Stimulated activated effector memory CD8-positive, alpha-beta T cell treated with anti-CD3 and anti-CD28 coated beads, Interleukin-12 subunit alpha, Interleukin-12 subunit beta, amount 100 ng/mL, for 72 hours (primary cell): ENCODE measurements around the gene SMIM23.

ENCODE experiments used
- ATAC-seq: fragments of 150-1000 bp; cut with Tn5 transposase; 2 replicates; pipeline ENCODE4 v1.10.0; 2021
- DNase-seq, 2 donors: peaks; one replicate each; pipeline ENCODE4 v3.0.0; 2021 to 2022; ENCODE audit warnings: low spot score in 2 of 2
- H3K27ac Mint-ChIP-seq: one replicate; pipeline ENCODE4 v1.8.0; 2022; ENCODE audit warnings: mild to moderate bottlenecking, mixed read lengths
- H3K36me3 Mint-ChIP-seq: one replicate; pipeline ENCODE4 v1.8.0; 2022; ENCODE audit warnings: mild to moderate bottlenecking, mixed read lengths
- H3K4me1 Mint-ChIP-seq: one replicate; pipeline ENCODE4 v1.8.0; 2022; ENCODE audit warnings: mixed read lengths
- H3K4me3 Mint-ChIP-seq: one replicate; pipeline ENCODE4 v1.8.0; 2022; ENCODE audit warnings: mild to moderate bottlenecking, mixed read lengths
- H3K9me3 Mint-ChIP-seq: one replicate; pipeline ENCODE4 v1.8.0; 2022; ENCODE audit warnings: mixed read lengths

The SMIM23 gene

GRCh38 chr5:171785517-171785916, at the start of gene SMIM23:
Gene SMIM23, plus strand, starts transcription at chr5:171785817. Its CDS starts 55 bp downstream, at chr5:171785872.
- Mint-ChIP-seq H3K4me1 (no peaks in the 10 kb centered on the region), H3K9me3 (no peaks in the 10 kb centered on the region), H3K36me3 (no peaks in the 10 kb centered on the region), H3K27ac (no peak within 1 kb of the TSS), H3K4me3 (no peak within 1 kb of the TSS)
- no peak for DNase-seq
- no peak for ATAC-seq

- DNase-seq (peak in 1 of 2 donors; percentile 26), ATAC-seq (no peak)
- H3K9me3 Mint-ChIP-seq = no peaks in the 10 kb centered on the region
- H3K36me3 Mint-ChIP-seq = no peaks in the 10 kb centered on the region
- no peak overlapping the region for H3K27ac Mint-ChIP-seq
- no peak overlapping the region for H3K4me3 Mint-ChIP-seq
- H3K4me1 Mint-ChIP-seq = no peaks in the 10 kb centered on the region
Observed at GRCh38 chr5:171736976-171737891, 48.4 kb upstream of the SMIM23 start.

- DNase-seq (peak in 1 of 2 donors; percentile 34), ATAC-seq (no peak)
- H3K4me1 Mint-ChIP-seq = no peaks in the 10 kb centered on the region
- no peak overlapping the region for H3K27ac Mint-ChIP-seq
- H3K36me3 Mint-ChIP-seq = no peaks in the 10 kb centered on the region
- no peaks in the 10 kb centered on the region for H3K9me3 Mint-ChIP-seq
- H3K4me3 Mint-ChIP-seq = no peak overlapping the region
Observed at GRCh38 chr5:171738501-171738900, 47.1 kb upstream of the SMIM23 start.

GRCh38 chr5:171739271-171739670, 46.3 kb upstream of the SMIM23 start:
- Mint-ChIP-seq H3K36me3 (no peaks in the 10 kb centered on the region), H3K9me3 (no peaks in the 10 kb centered on the region), H3K4me1 (no peaks in the 10 kb centered on the region), H3K27ac (no peak overlapping the region), H3K4me3 (no peak overlapping the region)
- ATAC-seq (no peak), DNase-seq (peak in 1 of 2 donors; percentile 28)

- Mint-ChIP-seq H3K4me1 (no peaks in the 10 kb centered on the region), H3K27ac (no peak overlapping the region), H3K9me3 (no peaks in the 10 kb centered on the region), H3K36me3 (no peaks in the 10 kb centered on the region), H3K4me3 (no peak overlapping the region)
- ATAC-seq (no peak), DNase-seq (peak in 1 of 2 donors; percentile 34)
Observed at GRCh38 chr5:171743436-171744076, 42.1 kb upstream of the SMIM23 start.

GRCh38 chr5:171744264-171744663, 41.4 kb upstream of the SMIM23 start:
- Mint-ChIP-seq H3K4me1 (no peaks in the 10 kb centered on the region), H3K27ac (no peak overlapping the region), H3K36me3 (no peaks in the 10 kb centered on the region), H3K9me3 (no peaks in the 10 kb centered on the region), H3K4me3 (no peak overlapping the region)
- ATAC-seq (no peak), DNase-seq (peak in 1 of 2 donors; percentile 25)

- DNase-seq = no peak
- Mint-ChIP-seq H3K4me3 (no peak overlapping the region), H3K36me3 (peaks cover 5% of the 10 kb centered on the region), H3K27ac (no peak overlapping the region), H3K9me3 (no peaks in the 10 kb centered on the region), H3K4me1 (no peaks in the 10 kb centered on the region)
- ATAC-seq = no peak
Observed at GRCh38 chr5:171744882-171745281, 40.7 kb upstream of the SMIM23 start.

- no peaks in the 10 kb centered on the region for H3K9me3 Mint-ChIP-seq
- no peaks in the 10 kb centered on the region for H3K4me1 Mint-ChIP-seq
- H3K27ac Mint-ChIP-seq = no peak overlapping the region
- DNase-seq (no peak), ATAC-seq (no peak)
- H3K36me3 Mint-ChIP-seq = peaks cover 5% of the 10 kb centered on the region
- H3K4me3 Mint-ChIP-seq = no peak overlapping the region
Observed at GRCh38 chr5:171745602-171746001, 40.0 kb upstream of the SMIM23 start.

GRCh38 chr5:171747061-171747859, 38.4 kb upstream of the SMIM23 start:
- Mint-ChIP-seq H3K9me3 (no peaks in the 10 kb centered on the region), H3K4me3 (no peak overlapping the region), H3K36me3 (peaks cover 5% of the 10 kb centered on the region), H3K4me1 (no peaks in the 10 kb centered on the region), H3K27ac (no peak overlapping the region)
- DNase-seq (no peak), ATAC-seq (no peak)

GRCh38 chr5:171748720-171749119, 36.9 kb upstream of the SMIM23 start:
- no peak for ATAC-seq
- Mint-ChIP-seq H3K4me3 (no peak overlapping the region), H3K27ac (no peak overlapping the region), H3K36me3 (peaks cover 5% of the 10 kb centered on the region), H3K4me1 (no peaks in the 10 kb centered on the region), H3K9me3 (no peaks in the 10 kb centered on the region)
- no peak for DNase-seq

GRCh38 chr5:171749365-171749764, 36.3 kb upstream of the SMIM23 start:
- ATAC-seq = peak; percentile 43
- Mint-ChIP-seq H3K27ac (no peak overlapping the region), H3K4me1 (no peaks in the 10 kb centered on the region), H3K36me3 (peaks cover 5% of the 10 kb centered on the region), H3K9me3 (no peaks in the 10 kb centered on the region), H3K4me3 (no peak overlapping the region)
- peak in 1 of 2 donors; percentile 40 for DNase-seq

GRCh38 chr5:171750311-171750788, 35.3 kb upstream of the SMIM23 start:
- ATAC-seq (peak; percentile 35), DNase-seq (peak in 1 of 2 donors; percentile 45)
- Mint-ChIP-seq H3K4me1 (no peaks in the 10 kb centered on the region), H3K4me3 (no peak overlapping the region), H3K9me3 (no peaks in the 10 kb centered on the region), H3K36me3 (peaks cover 5% of the 10 kb centered on the region), H3K27ac (no peak overlapping the region)

- Mint-ChIP-seq H3K36me3 (no peaks in the 10 kb centered on the region), H3K4me3 (no peak overlapping the region), H3K27ac (no peak overlapping the region), H3K9me3 (peaks cover 4% of the 10 kb centered on the region), H3K4me1 (no peaks in the 10 kb centered on the region)
- DNase-seq (no peak), ATAC-seq (no peak)
Observed at GRCh38 chr5:171755354-171755821, 30.2 kb upstream of the SMIM23 start.

GRCh38 chr5:171757853-171758535, 27.6 kb upstream of the SMIM23 start:
- peaks cover 4% of the 10 kb centered on the region for H3K9me3 Mint-ChIP-seq
- H3K36me3 Mint-ChIP-seq = no peaks in the 10 kb centered on the region
- no peak overlapping the region for H3K27ac Mint-ChIP-seq
- DNase-seq = no peak
- ATAC-seq = peak; percentile 98
- H3K4me3 Mint-ChIP-seq = no peak overlapping the region
- H3K4me1 Mint-ChIP-seq = no peaks in the 10 kb centered on the region
